ENCODE results near the gene KRTAP10-1.

KRTAP10-1 gene

DNA sequence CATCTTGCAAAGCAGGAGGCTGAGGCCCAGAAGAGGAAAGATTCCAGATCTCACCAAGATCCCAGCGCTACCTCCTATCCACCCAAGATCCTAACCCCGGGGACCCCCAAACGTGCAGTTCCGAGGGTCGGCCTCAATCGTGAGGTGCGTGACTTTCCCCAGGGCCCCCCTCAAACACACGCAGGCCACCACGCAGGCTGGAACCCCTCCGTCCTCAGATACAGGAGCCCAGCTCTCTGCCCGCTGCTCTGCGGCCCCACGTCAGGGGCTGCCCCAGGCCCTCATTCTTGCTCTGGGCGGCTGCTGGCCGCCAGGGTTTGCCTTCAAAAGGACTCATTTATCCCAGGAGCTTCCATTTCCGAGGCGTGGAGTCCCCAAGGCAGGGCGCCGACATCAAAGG is 39.9 kb downstream of the KRTAP10-1 start:
- no peak for DNase-seq

- no peak for DNase-seq
These were observed 40.4 kb downstream of the KRTAP10-1 start for GRCh38 chr21:44499631-44500030.

DNA sequence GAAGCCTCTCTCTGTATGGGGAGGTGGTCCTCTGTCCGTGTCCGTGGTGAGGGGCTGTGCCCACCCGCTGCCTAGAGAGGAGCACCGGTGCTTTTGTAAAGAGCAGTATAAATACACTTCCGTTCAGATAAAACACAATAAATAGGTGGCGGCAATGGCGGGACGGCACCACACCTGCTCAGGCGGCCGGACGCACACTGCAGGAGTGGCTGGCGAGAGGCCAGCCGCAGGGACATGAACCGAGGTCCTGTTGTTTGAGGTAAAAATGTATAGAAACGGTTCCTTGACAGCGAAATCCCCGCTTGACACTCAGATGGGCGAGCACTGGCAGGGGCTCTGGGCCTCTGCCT is 40.8 kb downstream of the KRTAP10-1 start:
- peak; percentile 60 for DNase-seq

- DNase-seq = peak; percentile 38
These were observed 41.5 kb downstream of the KRTAP10-1 start for GRCh38 chr21:44498280-44499210.

GRCh38 chr21:44497703-44498126 is 42.3 kb downstream of the KRTAP10-1 start:
- peak; percentile 84 for DNase-seq

- DNase-seq = peak; percentile 89
These were observed 43.1 kb downstream of the KRTAP10-1 start for GRCh38 chr21:44496564-44497550.

- DNase-seq = no peak
These were observed 44.1 kb downstream of the KRTAP10-1 start for GRCh38 chr21:44495611-44496563.

DNA sequence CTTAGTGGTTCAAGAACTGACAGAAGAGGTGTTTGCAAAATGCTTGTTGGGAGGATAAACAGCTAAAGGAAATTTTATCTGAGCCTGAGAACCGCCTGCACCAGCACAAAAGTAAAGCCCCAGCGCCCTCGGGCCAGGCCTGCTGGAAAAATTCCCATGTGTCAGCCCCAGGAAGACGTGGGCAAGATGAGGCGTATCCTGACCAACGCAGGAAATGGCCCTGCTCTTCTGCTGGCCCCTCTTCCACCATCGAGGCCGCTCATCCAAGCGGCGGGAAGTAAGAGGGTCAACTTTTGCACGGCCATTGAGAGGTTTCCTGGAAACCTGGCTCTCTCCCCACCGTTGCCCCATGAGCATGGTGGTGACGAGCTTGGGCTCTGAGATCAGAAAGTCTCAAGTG is 45.0 kb downstream of the KRTAP10-1 start:
- no peak for DNase-seq

- no peak for DNase-seq
These were observed 45.6 kb downstream of the KRTAP10-1 start for GRCh38 chr21:44494418-44494817.

DNA sequence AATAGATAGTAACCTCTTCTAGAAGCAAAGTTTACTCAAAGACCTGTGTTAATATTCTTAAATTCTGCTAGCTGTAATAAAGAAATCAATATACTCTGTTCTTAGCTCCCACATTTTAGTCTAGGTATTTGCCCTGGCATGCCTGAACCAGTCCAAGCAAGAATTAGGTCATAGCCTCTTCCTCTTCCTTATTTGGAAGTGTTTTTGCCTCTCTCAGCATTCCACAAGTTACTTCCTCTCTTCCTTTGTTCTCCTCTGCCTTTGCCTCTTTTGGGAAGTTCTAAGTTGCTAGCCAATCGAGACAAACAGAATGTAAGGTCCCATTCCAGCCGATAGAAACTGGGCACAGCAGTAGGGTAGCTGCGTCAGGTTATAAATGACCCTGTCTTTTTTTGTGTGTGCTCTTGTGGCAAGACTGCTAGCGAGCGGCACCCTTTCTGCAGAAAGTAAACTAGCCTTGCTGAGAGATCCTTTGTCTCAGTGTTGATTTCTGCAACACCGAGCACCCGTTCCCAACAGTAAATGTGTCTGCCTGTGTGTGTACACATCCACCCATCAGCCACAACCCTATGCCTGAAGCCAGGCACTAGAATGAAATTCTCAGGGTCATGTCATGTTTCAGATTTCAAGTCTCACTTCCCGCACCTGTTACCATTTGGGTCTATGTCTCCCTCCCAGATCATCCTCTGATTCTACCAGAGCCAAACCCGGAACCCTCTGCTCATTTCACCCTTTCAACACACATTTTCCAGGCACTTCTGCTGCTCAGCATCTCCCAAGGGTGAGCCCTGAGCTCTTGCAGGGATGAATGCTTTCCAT is 47.2 kb downstream of the KRTAP10-1 start:
- DNase-seq = no peak

- no peak for DNase-seq
These were observed 49.2 kb downstream of the KRTAP10-1 start for GRCh38 chr21:44490816-44491215.

GRCh38 chr21:44490405-44490804 is 49.6 kb downstream of the KRTAP10-1 start:
- DNase-seq = no peak

DNA sequence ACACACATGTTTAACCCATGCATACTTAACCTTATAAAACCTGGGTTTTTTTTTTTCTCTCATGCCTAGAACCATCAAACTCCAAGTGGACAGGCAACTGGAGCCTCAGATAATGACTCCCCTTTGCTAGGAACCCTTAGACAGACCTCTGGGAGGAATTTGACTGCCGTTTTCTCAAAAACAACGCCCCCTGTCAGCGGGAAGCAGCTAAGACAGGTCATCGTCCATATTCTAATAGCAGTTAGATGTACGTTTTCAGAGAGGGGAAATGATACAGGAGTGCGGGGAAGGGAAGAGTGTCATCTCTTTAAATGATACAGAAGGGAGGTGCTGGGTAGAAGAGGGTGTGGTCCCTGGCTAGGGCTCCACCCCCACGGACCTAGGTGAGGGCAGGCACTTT is 50.0 kb downstream of the KRTAP10-1 start:
- DNase-seq = no peak

All from NCI-H345 (cell line).